Astrocyte (in vitro differentiated cells and primary cell): ENCODE data around the gene MYO1E.
"Not testable (repeated sequence)": the region's sequence is repeated elsewhere in the genome, so short reads cannot be mapped to it uniquely, and the experiment has no call there.

ENCODE experiments used
- CTCF ChIP-seq: IDR thresholded peaks from 2 replicates; pipeline ENCODE4 v1.5.1; 2011; ENCODE audit warnings: low read depth, mild to moderate bottlenecking, inconsistent platforms, low read length, moderate library complexity; ENCODE audit not compliant: insufficient read depth
- EZH2 ChIP-seq: IDR thresholded peaks from 2 replicates; pipeline ENCODE4 v1.6.1; 2012; ENCODE audit warnings: mild to moderate bottlenecking, low read length, inconsistent platforms; ENCODE audit not compliant: insufficient read depth

- not testable (repeated sequence) for TF ChIP-seq EZH2, CTCF
Observed at GRCh38 chr15:59336725-59337124, 35.9 kb downstream of the MYO1E start.
